OCI-LY1 (cell line): ENCODE data around the gene SEPTIN5.

Source experiments
- H2AFZ ChIP-seq: fragments of 200-600 bp; sonication (generic), shearing (Covaris generic); 2 replicates; pipeline ENCODE4 v1.6.0; 2014; ENCODE audit warnings: antibody characterized with exemption, mild to moderate bottlenecking, low read length
- H3F3A ChIP-seq: fragments of 200-600 bp; sonication (generic), shearing (Covaris generic); 2 replicates; pipeline ENCODE4 v1.6.0; 2014; ENCODE audit warnings: mild to moderate bottlenecking, antibody characterized with exemption, low read length, moderate library complexity; ENCODE audit not compliant: insufficient read depth
- H3K27ac ChIP-seq: fragments of 200-600 bp; sonication (generic); 2 replicates; pipeline ENCODE4 v1.5.1; 2014; ENCODE audit warnings: low read length, mixed run types, mild to moderate bottlenecking, low read depth; ENCODE audit not compliant: poor library complexity, severe bottlenecking
- H3K27me3 ChIP-seq: fragments of 200-600 bp; sonication (generic); 2 replicates; pipeline ENCODE4 v1.6.0; 2014; ENCODE audit warnings: antibody characterized with exemption, mild to moderate bottlenecking, low read length, moderate library complexity; ENCODE audit not compliant: insufficient read depth
- H3K36me3 ChIP-seq: fragments of 200-600 bp; sonication (generic); 2 replicates; pipeline ENCODE4 v1.6.1; 2014; ENCODE audit warnings: mild to moderate bottlenecking, antibody characterized with exemption, low read length, moderate library complexity, mixed read lengths; ENCODE audit not compliant: insufficient read depth
- H3K4me1 ChIP-seq: fragments of 200-600 bp; sonication (generic); 2 replicates; pipeline ENCODE4 v1.5.1; 2014; ENCODE audit warnings: mild to moderate bottlenecking, low read length, moderate library complexity; ENCODE audit not compliant: insufficient read depth, severe bottlenecking
- H3K4me2 ChIP-seq: fragments of 200-600 bp; sonication (generic), shearing (Covaris generic); 2 replicates; pipeline ENCODE4 v1.6.1; 2014; ENCODE audit warnings: low read length
- H3K4me3 ChIP-seq: fragments of 200-600 bp; sonication (generic); 2 replicates; pipeline ENCODE4 v1.5.1; 2014; ENCODE audit warnings: low read length, low read depth, mild to moderate bottlenecking, mixed read lengths; ENCODE audit not compliant: poor library complexity, severe bottlenecking
- H3K79me2 ChIP-seq: fragments of 200-600 bp; shearing (Covaris generic); 2 replicates; pipeline ENCODE4 v1.6.1; 2016; ENCODE audit warnings: mixed run types, low read length, mixed read lengths; ENCODE audit not compliant: insufficient read depth
- H3K9ac ChIP-seq: fragments of 200-600 bp; sonication (generic), shearing (Covaris generic); 2 replicates; pipeline ENCODE4 v1.6.1; 2014; ENCODE audit warnings: mild to moderate bottlenecking, low read length, mixed read lengths
- H3K9me2 ChIP-seq: fragments of 200-600 bp; sonication (generic), shearing (Covaris generic); 2 replicates; pipeline ENCODE4 v1.6.1; 2014; ENCODE audit warnings: low read depth, mild to moderate bottlenecking, low read length, mixed read lengths
- H3K9me3 ChIP-seq: fragments of 200-600 bp; shearing (Covaris generic); 2 replicates; pipeline ENCODE4 v1.6.1; 2014; ENCODE audit warnings: low read length, mixed read lengths
- H4K20me1 ChIP-seq: fragments of 200-600 bp; sonication (generic), shearing (Covaris generic); 2 replicates; pipeline ENCODE4 v1.6.0; 2016; ENCODE audit warnings: mild to moderate bottlenecking, low read length; ENCODE audit not compliant: insufficient read depth
- EZH2 ChIP-seq: fragments of 200-600 bp; sonication (generic), shearing (Covaris generic); IDR thresholded peaks from 2 replicates; pipeline ENCODE4 v1.8.0; 2017; ENCODE audit warnings: borderline replicate concordance, mixed run types, mild to moderate bottlenecking, antibody characterized with exemption, low read length, moderate library complexity, mixed read lengths
- TF ChIP-seq, protein P1 (sequence below): fragments of 200-600 bp; sonication (generic), shearing (Covaris generic); IDR thresholded peaks from 2 replicates; pipeline ENCODE4 v1.5.1; 2017; ENCODE audit warnings: mild to moderate bottlenecking, antibody characterized with exemption, low read length, moderate library complexity, mixed read lengths

The SEPTIN5 gene

DNA sequence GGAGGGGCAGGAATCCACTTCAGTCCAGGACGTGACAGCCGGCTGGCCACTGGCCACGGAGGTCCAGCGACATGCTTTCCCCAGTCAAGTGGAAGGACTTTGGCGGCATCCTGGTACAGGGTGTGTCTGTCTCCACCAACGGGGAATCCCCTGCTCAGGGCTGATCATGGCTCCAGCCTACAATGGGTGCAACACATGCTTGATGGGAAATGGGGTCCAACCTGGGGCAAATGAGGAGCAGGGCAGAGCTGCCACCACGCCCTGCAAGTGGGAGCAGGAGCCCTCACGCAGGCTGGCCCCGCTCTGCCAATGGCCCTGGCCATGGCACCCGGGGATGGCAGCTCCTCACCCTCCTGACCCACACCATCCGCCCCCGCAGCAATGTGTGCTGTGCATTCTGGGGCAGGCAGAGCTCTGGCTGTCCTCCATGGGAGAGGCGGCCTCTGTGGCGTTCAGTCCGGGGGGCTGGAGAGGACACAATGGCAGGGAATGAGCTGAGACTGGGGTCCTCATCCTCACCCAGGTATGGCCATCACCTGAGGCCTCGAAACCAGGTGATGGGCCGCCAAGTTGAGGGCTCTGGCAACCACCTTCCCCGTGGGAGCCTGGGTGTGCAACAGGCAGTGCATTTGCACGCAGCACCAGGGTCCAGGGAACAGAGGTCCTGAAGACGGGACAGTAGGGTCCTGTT is 5.8 kb upstream of the SEPTIN5 start:
- no peak overlapping the region for H2AFZ ChIP-seq
- H3K9me2 ChIP-seq: no peaks in the 10 kb centered on the region
- H3K4me1 ChIP-seq: no peaks in the 10 kb centered on the region
- H3K36me3 ChIP-seq: no peaks in the 10 kb centered on the region
- no peaks in the 10 kb centered on the region for H3F3A ChIP-seq
- no peaks in the 10 kb centered on the region for H3K79me2 ChIP-seq
- TF ChIP-seq EZH2: no peak
- TF ChIP-seq, protein P1, sequence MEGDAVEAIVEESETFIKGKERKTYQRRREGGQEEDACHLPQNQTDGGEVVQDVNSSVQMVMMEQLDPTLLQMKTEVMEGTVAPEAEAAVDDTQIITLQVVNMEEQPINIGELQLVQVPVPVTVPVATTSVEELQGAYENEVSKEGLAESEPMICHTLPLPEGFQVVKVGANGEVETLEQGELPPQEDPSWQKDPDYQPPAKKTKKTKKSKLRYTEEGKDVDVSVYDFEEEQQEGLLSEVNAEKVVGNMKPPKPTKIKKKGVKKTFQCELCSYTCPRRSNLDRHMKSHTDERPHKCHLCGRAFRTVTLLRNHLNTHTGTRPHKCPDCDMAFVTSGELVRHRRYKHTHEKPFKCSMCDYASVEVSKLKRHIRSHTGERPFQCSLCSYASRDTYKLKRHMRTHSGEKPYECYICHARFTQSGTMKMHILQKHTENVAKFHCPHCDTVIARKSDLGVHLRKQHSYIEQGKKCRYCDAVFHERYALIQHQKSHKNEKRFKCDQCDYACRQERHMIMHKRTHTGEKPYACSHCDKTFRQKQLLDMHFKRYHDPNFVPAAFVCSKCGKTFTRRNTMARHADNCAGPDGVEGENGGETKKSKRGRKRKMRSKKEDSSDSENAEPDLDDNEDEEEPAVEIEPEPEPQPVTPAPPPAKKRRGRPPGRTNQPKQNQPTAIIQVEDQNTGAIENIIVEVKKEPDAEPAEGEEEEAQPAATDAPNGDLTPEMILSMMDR: no peak
- H3K9me3 ChIP-seq: no peaks in the 10 kb centered on the region
- H3K9ac ChIP-seq: no peak overlapping the region
- H3K27ac ChIP-seq: no peak overlapping the region
- no peak overlapping the region for H3K4me2 ChIP-seq
- no peak overlapping the region for H3K4me3 ChIP-seq
- H3K27me3 ChIP-seq: peaks cover 4% of the 10 kb centered on the region; the same call in 1 of the 2 replicates
- no peaks in the 10 kb centered on the region for H4K20me1 ChIP-seq

DNA sequence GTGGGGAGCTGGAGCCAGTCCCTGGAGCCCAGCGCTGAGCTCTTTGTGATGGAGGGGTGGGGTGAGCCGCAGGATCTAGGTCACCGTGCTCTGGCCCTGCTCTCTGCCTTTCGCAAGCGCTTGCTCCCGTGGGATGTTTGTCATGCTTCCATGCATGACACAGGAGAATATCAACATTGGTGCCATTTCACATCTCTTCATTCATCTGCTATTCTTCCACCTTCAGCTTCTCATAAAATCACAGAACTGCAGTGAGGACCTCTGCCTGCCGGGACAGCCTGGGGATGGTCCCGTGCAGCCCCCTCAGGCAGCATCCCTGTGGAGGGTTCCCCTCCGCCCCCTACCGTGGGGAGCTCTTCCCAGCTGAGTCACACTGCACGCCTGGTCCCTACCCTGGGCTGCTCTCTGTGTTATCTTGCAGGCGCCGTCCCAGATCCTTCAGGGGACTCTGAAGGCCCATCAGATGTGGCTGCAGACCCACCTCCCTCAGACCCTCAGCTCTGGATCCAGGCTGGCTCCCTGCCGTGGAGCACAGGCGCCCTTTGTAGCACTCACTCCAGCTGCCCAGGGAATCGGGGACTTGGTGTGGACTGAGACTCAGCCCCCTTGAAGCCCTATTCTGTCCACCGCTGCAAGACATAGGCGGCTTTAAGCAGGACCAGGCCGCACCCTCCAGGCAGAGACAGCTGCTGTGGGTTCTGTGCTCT is 5.1 kb upstream of the SEPTIN5 start:
- H3K27me3 ChIP-seq: peaks cover 7% of the 10 kb centered on the region; the same call in 1 of the 2 replicates

DNA sequence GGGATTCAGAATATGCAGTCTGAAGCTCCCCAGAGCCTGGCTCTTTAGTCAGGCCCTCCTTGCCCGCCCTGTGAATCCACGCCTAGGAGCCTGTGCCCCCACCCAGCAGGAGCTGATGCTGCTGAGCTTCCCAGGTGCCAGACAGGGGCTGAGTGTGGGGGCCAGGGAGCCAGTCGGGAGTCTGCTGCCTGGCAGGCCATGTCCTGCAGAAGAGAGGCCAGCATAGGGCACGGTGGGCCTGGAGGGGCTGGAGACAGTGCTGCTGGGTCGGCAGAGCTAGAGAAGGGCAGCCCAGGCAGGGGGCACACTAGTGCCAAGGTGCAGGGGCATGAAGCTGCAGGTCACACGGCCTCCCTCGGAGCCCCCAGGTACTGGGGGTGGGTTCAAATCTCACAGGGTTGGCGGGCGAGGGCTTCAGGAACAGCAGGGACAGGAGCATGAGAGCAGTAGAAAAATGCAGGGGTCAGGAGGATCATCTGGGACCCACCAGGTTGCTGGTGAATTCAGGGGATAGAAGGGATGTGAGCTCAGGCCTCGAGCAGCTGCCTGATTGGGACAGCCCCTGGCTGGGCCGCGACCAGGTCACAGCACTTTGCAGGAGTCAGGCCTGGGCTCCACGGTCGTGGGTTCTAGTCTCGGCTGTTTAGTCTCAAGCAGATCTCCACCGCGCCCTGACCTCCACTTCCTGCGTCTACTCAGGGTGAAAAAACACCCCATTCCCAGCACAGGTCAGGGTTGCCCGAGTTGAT is 4.1 kb upstream of the SEPTIN5 start:
- Histone ChIP-seq H3K79me2 (no peaks in the 10 kb centered on the region), H3K9me3 (no peaks in the 10 kb centered on the region), H3K27me3 (peaks cover 7% of the 10 kb centered on the region; the same call in 1 of the 2 replicates), H2AFZ (no peak overlapping the region), H3K9me2 (no peaks in the 10 kb centered on the region), H4K20me1 (no peaks in the 10 kb centered on the region), H3K36me3 (no peaks in the 10 kb centered on the region), H3K4me3 (no peak overlapping the region), H3K27ac (no peak overlapping the region), H3K9ac (no peak overlapping the region), H3F3A (no peaks in the 10 kb centered on the region), H3K4me2 (no peak overlapping the region), H3K4me1 (no peaks in the 10 kb centered on the region)
- TF ChIP-seq, protein P1: no peak
- TF ChIP-seq EZH2: no peak

More for the DNA sequence above, 5.1 kb upstream of the SEPTIN5 start:
- no peaks in the 10 kb centered on the region for H3F3A ChIP-seq
- H3K4me1 ChIP-seq: no peaks in the 10 kb centered on the region
- no peak overlapping the region for H3K4me2 ChIP-seq
- no peaks in the 10 kb centered on the region for H4K20me1 ChIP-seq
- H2AFZ ChIP-seq: no peak overlapping the region
- no peak for TF ChIP-seq EZH2
- TF ChIP-seq, protein P1: no peak
- no peaks in the 10 kb centered on the region for H3K36me3 ChIP-seq
- H3K4me3 ChIP-seq: no peak overlapping the region
- H3K9ac ChIP-seq: no peak overlapping the region
- H3K9me3 ChIP-seq: no peaks in the 10 kb centered on the region
- H3K79me2 ChIP-seq: no peaks in the 10 kb centered on the region
- no peaks in the 10 kb centered on the region for H3K9me2 ChIP-seq
- H3K27ac ChIP-seq: no peak overlapping the region
